ENCODE measurements around the gene TMEM19. TPM values are rescaled to one million over a fixed set of nuclear protein-coding genes. Genes with fewer than 3 reads are reported as not detected.

The TMEM19 gene
- total RNA-seq, 1 experiment from 2014 or later: 17.3 TPM

GRCh38 chr12:71646512-71646911, 39.4 kb upstream of the TMEM19 start:
- no CpG with 5 or more reads among the region's 3 CpGs for WGBS (ENCODE audit: extremely low coverage, insufficient read length, low lambda C conversion rate)
- Histone ChIP-seq H3K18ac (ENCODE audit: insufficient read length, low read depth, low read length) (no peak overlapping the region), H3K14ac (ENCODE audit: insufficient read depth, low read length) (no peak overlapping the region), H2AK5ac (ENCODE audit: insufficient read length, low read length) (no peak overlapping the region), H3K23me2 (ENCODE audit: insufficient read length, low read depth, low read length, poor library complexity, severe bottlenecking) (no peaks in the 10 kb centered on the region), H3K23ac (ENCODE audit: insufficient read length, low read depth, low read length) (no peak overlapping the region), H3K4me1 (ENCODE audit: insufficient read depth, low read length) (no peaks in the 10 kb centered on the region), H2AFZ (ENCODE audit: low read length) (no peak overlapping the region), H3K79me1 (ENCODE audit: insufficient read depth, low read depth, low read length, poor library complexity, severe bottlenecking) (no peaks in the 10 kb centered on the region), H3K79me2 (ENCODE audit: insufficient read depth, low read length) (0 out of 2 replicates have a peak, but pooled peaks cover 3% of the 10 kb centered on the region), H2BK120ac (ENCODE audit: low read depth, low read length, poor library complexity, severe bottlenecking) (no peak overlapping the region), H4K91ac (ENCODE audit: insufficient read length, low read depth, low read length) (no peak overlapping the region), H3K9me3 (ENCODE audit: control insufficient read depth, low read depth, low read length) (no peaks in the 10 kb centered on the region), H3T11ph (ENCODE audit: low read length) (no peak overlapping the region), H2BK12ac (ENCODE audit: insufficient read length, low read depth, low read length) (no peak overlapping the region), H2BK5ac (ENCODE audit: insufficient read length, low read length) (no peak overlapping the region), H3K4ac (ENCODE audit: low read depth, low read length) (no peak overlapping the region), H3K27ac (ENCODE audit: insufficient read length, low read depth, low read length) (no peak overlapping the region), H2BK15ac (ENCODE audit: low read depth, low read length) (no peak overlapping the region), H4K8ac (replicated peaks; ENCODE audit: insufficient read length, low read depth, low read length) (no peak overlapping the region), H4K20me1 (ENCODE audit: control insufficient read depth, insufficient read depth, insufficient read length) (no peaks in the 10 kb centered on the region), H2BK20ac (ENCODE audit: low read depth, low read length, poor library complexity, severe bottlenecking) (no peak overlapping the region), H3K9ac (ENCODE audit: extremely low read depth, insufficient read length, low read length) (no peak overlapping the region), H3K27me3 (ENCODE audit: insufficient read depth, low read length) (no peaks in the 10 kb centered on the region), H3K4me2 (ENCODE audit: insufficient read depth, insufficient read length, low read length) (no peak overlapping the region), H3K56ac (ENCODE audit: insufficient read length, low read depth, low read length) (no peak overlapping the region), H4K5ac (ENCODE audit: insufficient read length, low read depth, low read length) (no peak overlapping the region)
- H3K27me3 Mint-ChIP-seq (ENCODE audit: low read depth): no peaks in the 10 kb centered on the region
- peaks cover 25 to 61% (median 38%) of the 10 kb centered on the region in 3 experiments; a peak in 6 of 7 replicates for H3K36me3 Mint-ChIP-seq (ENCODE audit: insufficient read depth in 1 of 3, low read depth in 3 of 3)
- no peak for DNase-seq
- H3K9me3 Mint-ChIP-seq: no peaks in the 10 kb centered on the region
- H3K4me3 Mint-ChIP-seq: no peak overlapping the region
- no peaks in the 10 kb centered on the region for H3K4me1 Mint-ChIP-seq
- no peak for TF ChIP-seq CTCF (conservative IDR thresholded peaks at IDR 0.05)
- no peak overlapping the region for H3K27ac Mint-ChIP-seq
